Panc1 (cell line): Measurements from ENCODE around the gene BOLA2B. TPM values are rescaled to one million over a fixed set of nuclear protein-coding genes. Genes with fewer than 3 reads are reported as not detected.

Experiments used
- ATAC-seq: fragments of 200-7000 bp; cut with Tn5 transposase; 2 replicates; pipeline ENCODE4 v1.9.1; 2020; ENCODE audit warnings: mild to moderate bottlenecking, moderate library complexity
- BruUV-seq: library from RNA; stranded (reverse); fragments of 400-500 nt; replicated peaks from 2 replicates; lab custom pipeline; 2021; lab: Mats Ljungman, UMichigan
- CTCF ChIA-PET: fragments of 300-600 bp; sonication (Branson Sonifier 250); formaldehyde crosslinking; loops from one replicate; lab custom pipeline; 2022; ENCODE audit warnings: antibody characterized with exemption; lab: Charles Lee
- POLR2A ChIA-PET: fragments of 300-600 bp; sonication (Branson Sonifier 250); formaldehyde crosslinking; loops from one replicate; lab custom pipeline; 2022; ENCODE audit warnings: antibody characterized with exemption; lab: Charles Lee
- DNase-seq: peaks from one replicate; pipeline ENCODE4 v3.0.0-alpha.2; 2010; ENCODE audit warnings: low read depth, low spot score
- H3K27ac ChIP-seq: 2 replicates; pipeline ENCODE4 v1.5.1; 2011; ENCODE audit warnings: mild to moderate bottlenecking, low read length, inconsistent platforms
- H3K27me3 ChIP-seq: fragments of 200-500 bp; sonication (Bioruptor generic); 2 replicates; pipeline ENCODE4 v1.6.0; 2014; ENCODE audit warnings: low read length, inconsistent platforms; ENCODE audit not compliant: control insufficient read depth, insufficient read depth
- H3K36me3 ChIP-seq: fragments of 200-500 bp; sonication (Bioruptor generic); 2 replicates; pipeline ENCODE4 v1.5.1; 2014; ENCODE audit warnings: inconsistent platforms, mild to moderate bottlenecking, low read length, moderate library complexity; ENCODE audit not compliant: control insufficient read depth, insufficient read depth
- H3K4me1 ChIP-seq: 2 replicates; pipeline ENCODE4 v1.5.1; 2011; ENCODE audit warnings: inconsistent platforms, mild to moderate bottlenecking, low read length, moderate library complexity; ENCODE audit not compliant: control insufficient read depth, insufficient read depth
- H3K4me3 ChIP-seq, 2 experiments: 2 replicates each; pipeline ENCODE4 v1.5.1; 2011 to 2012; ENCODE audit warnings: low read depth in 2 of 2, low read length in 2 of 2, mild to moderate bottlenecking in 2 of 2, inconsistent platforms in 1 of 2, moderate library complexity in 1 of 2
- H3K9me3 ChIP-seq: fragments of 200-500 bp; sonication (Bioruptor generic); 2 replicates; pipeline ENCODE4 v1.5.1; 2014; ENCODE audit warnings: low read depth, mild to moderate bottlenecking, inconsistent platforms, low read length, moderate library complexity; ENCODE audit not compliant: control insufficient read depth, insufficient read depth
- CTCF ChIP-seq: fragments of 450-650 bp; IDR thresholded peaks from 2 replicates; pipeline ENCODE4 v1.5.1; 2017; ENCODE audit warnings: mild to moderate bottlenecking
- POLR2AphosphoS5 ChIP-seq: IDR thresholded peaks from 2 replicates; pipeline ENCODE4 v1.6.1; 2012; ENCODE audit warnings: mild to moderate bottlenecking, low read depth, low read length, moderate library complexity
- REST ChIP-seq, 2 experiments: IDR thresholded peaks; 2 replicates each; pipeline ENCODE4 v1.6.1; 2011 to 2012; ENCODE audit warnings: low read depth in 2 of 2, control low read depth in 1 of 2, low read length in 1 of 2, mild to moderate bottlenecking in 1 of 2, moderate library complexity in 1 of 2; ENCODE audit not compliant: insufficient read depth in 1 of 2
- SIN3A ChIP-seq: IDR thresholded peaks from 2 replicates; pipeline ENCODE4 v1.6.1; 2012; ENCODE audit warnings: low read depth, mild to moderate bottlenecking, low read length, moderate library complexity, borderline replicate concordance; ENCODE audit not compliant: insufficient read depth
- TCF7L2 ChIP-seq: IDR thresholded peaks from 2 replicates; pipeline ENCODE4 v1.6.1; 2011; ENCODE audit warnings: mild to moderate bottlenecking, low read depth, low read length, inconsistent platforms
- in situ Hi-C: cut with HindIII; loops from 2 replicates; pipeline ENCODE4 v1.10.0; 2016; ENCODE audit warnings: low sequenced_read_pairs, low pct_unique_long_range_greater_than_20kb
- intact Hi-C: fragments of 100-400 bp; cut with micrococcal nuclease; formaldehyde crosslinking; loops from one replicate; pipeline ENCODE4 v1.10.0; 2022; ENCODE audit not compliant: unreplicated experiment
- total RNA-seq: library from RNA; stranded (reverse); gene quantifications from one replicate; pipeline ENCODE4 v1.2.1, GENCODE V29; 2021; ENCODE audit not compliant: unreplicated experiment

The BOLA2B gene
- total RNA-seq, 1 experiment from 2014 or later = 178 TPM

GRCh38 chr16:30180741-30181140 is 12.7 kb downstream of the BOLA2B start:
- no peaks in the 10 kb centered on the region for H3K36me3 ChIP-seq
- ATAC-seq (no peak), DNase-seq (no peak)
- H3K27ac ChIP-seq = no peak overlapping the region
- BruUV-seq = no TSS peak
- ChIA-PET POLR2A (interaction anchor here (0.6 kb wide), 1 partner anchor 121 kb away, joined by 3 read pairs; no protein-coding TSS in a partner anchor), CTCF (interaction anchor here (0.7 kb wide), 1 partner anchor 249 kb away, joined by 5 read pairs; the partner anchor contains the start of gene DCTPP1)
- no peak overlapping the region for H3K4me3 ChIP-seq
- no peaks in the 10 kb centered on the region for H3K27me3 ChIP-seq
- no peaks in the 10 kb centered on the region for H3K9me3 ChIP-seq
- intact Hi-C loops (no loop called here), in situ Hi-C loops (no loop called here)
- H3K4me1 ChIP-seq = peaks cover 3% of the 10 kb centered on the region
- no peak for TF ChIP-seq SIN3A
- no peak for TF ChIP-seq CTCF
- no peak for TF ChIP-seq POLR2AphosphoS5
- TF ChIP-seq REST (IDR thresholded peaks at IDR 0.05; ENCODE audit: insufficient read depth in 1 of 2, low read depth in 2 of 2, low read length in 1 of 2) = no peak
- TF ChIP-seq TCF7L2 = no peak

GRCh38 chr16:30179931-30180330 is 13.5 kb downstream of the BOLA2B start:
- POLR2A ChIA-PET = interaction anchor here (0.6 kb wide), 1 partner anchor 120 kb away, joined by 3 read pairs; no protein-coding TSS in a partner anchor
- H3K4me1 ChIP-seq = no peaks in the 10 kb centered on the region
- no peak overlapping the region for H3K4me3 ChIP-seq
- DNase-seq = no peak
- H3K36me3 ChIP-seq = no peaks in the 10 kb centered on the region
- H3K9me3 ChIP-seq = no peaks in the 10 kb centered on the region
- CTCF ChIA-PET = no interaction called here
- no peak for ATAC-seq
- intact Hi-C loops (no loop called here), in situ Hi-C loops (no loop called here)
- H3K27me3 ChIP-seq = no peaks in the 10 kb centered on the region
- no TSS peak for BruUV-seq
- TF ChIP-seq TCF7L2 (no peak), CTCF (no peak), SIN3A (no peak), REST (IDR thresholded peaks at IDR 0.05; ENCODE audit: insufficient read depth in 1 of 2, low read depth in 2 of 2, low read length in 1 of 2) (no peak), POLR2AphosphoS5 (no peak)
- no peak overlapping the region for H3K27ac ChIP-seq
